Activated CD8-positive, alpha-beta memory T cell treated with anti-CD3 and anti-CD28 coated beads for 36 hours (primary cell): ENCODE data around the gene LRRC8A. TPM values are rescaled to one million over a fixed set of nuclear protein-coding genes. Genes with fewer than 3 reads are reported as not detected.
"Not testable (repeated sequence)": the region's sequence is repeated elsewhere in the genome, so short reads cannot be mapped to it uniquely, and the experiment has no call there.

Experiments used
- CTCF ChIA-PET: fragments of 350-600 bp; sonication (Branson Sonifier 250); formaldehyde crosslinking; loops from one replicate; lab custom pipeline; 2021; ENCODE audit warnings: antibody characterized with exemption; lab: Charles Lee
- POLR2A ChIA-PET: fragments of 350-600 bp; sonication (Branson Sonifier 250); formaldehyde crosslinking; loops from one replicate; lab custom pipeline; 2021; ENCODE audit warnings: antibody characterized with exemption; lab: Charles Lee
- total RNA-seq, 2 experiments: library from RNA; stranded (reverse); gene quantifications; one replicate each; pipeline ENCODE4 v1.2.3, GENCODE V29; 2021

Gene LRRC8A
- total RNA-seq, 2 experiments from 2014 or later, result 22.7 to 24.7 TPM

GRCh38 chr9:128860937-128861336, 21.0 kb upstream of the LRRC8A start:
- ChIA-PET POLR2A (no interaction called here), CTCF (interaction anchor here (0.6 to 5.1 kb wide), 2 partner anchors 67 to 815 kb away, joined by 4 to 43 read pairs; no protein-coding TSS in a partner anchor)

GRCh38 chr9:128861501-128861900, 20.4 kb upstream of the LRRC8A start:
- POLR2A ChIA-PET, result interaction anchor here (0.6 kb wide), 1 partner anchor 1012 kb away, joined by 6 read pairs; no protein-coding TSS in a partner anchor
- CTCF ChIA-PET, result interaction anchor here (0.6 to 5.1 kb wide), 3 partner anchors 64 to 816 kb away, joined by 4 to 43 read pairs (median 13); no protein-coding TSS in a partner anchor

GRCh38 chr9:128862401-128862851, 19.5 kb upstream of the LRRC8A start:
- ChIA-PET POLR2A (no interaction called here), CTCF (interaction anchor here (1.6 to 5.1 kb wide), 3 partner anchors 63 to 87 kb away, joined by 5 to 43 read pairs (median 13); no protein-coding TSS in a partner anchor)

- CTCF ChIA-PET, result interaction anchor here (0.5 to 5.1 kb wide), 9 partner anchors 12 to 343 kb away, joined by 3 to 43 read pairs (median 4); no protein-coding TSS in a partner anchor
- POLR2A ChIA-PET, result no interaction called here
Observed at GRCh38 chr9:128863647-128864046, 18.3 kb upstream of the LRRC8A start.

GRCh38 chr9:128870128-128870940, 11.6 kb upstream of the LRRC8A start:
- POLR2A ChIA-PET, result interaction anchor here (0.7 kb wide), 1 partner anchor 1031 kb away, joined by 4 read pairs; no protein-coding TSS in a partner anchor

GRCh38 chr9:128870941-128871265, 11.0 kb upstream of the LRRC8A start:
- POLR2A ChIA-PET, result interaction anchor here (0.7 kb wide), 1 partner anchor 1031 kb away, joined by 4 read pairs; no protein-coding TSS in a partner anchor
- CTCF ChIA-PET, result not testable (repeated sequence)

More at GRCh38 chr9:128870128-128870940, 11.6 kb upstream of the LRRC8A start:
- CTCF ChIA-PET, result interaction anchor here (0.6 to 0.9 kb wide), 2 partner anchors 58 to 84 kb away, joined by 3 read pairs; no protein-coding TSS in a partner anchor

GRCh38 chr9:128877852-128878251, 4.1 kb upstream of the LRRC8A start:
- POLR2A ChIA-PET, result no interaction called here
- CTCF ChIA-PET, result interaction anchor here (1.1 to 2.1 kb wide), 2 partner anchors 45 to 51 kb away, joined by 3 to 9 read pairs; no protein-coding TSS in a partner anchor

- CTCF ChIA-PET, result interaction anchor here (1.1 to 1.7 kb wide), 3 partner anchors 23 to 112 kb away, joined by 3 to 4 read pairs (median 3); partner anchors contain the start of gene ZER1
- POLR2A ChIA-PET, result interaction anchor here (0.8 to 1.0 kb wide), 2 partner anchors 9 to 199 kb away, joined by 3 read pairs; no protein-coding TSS in a partner anchor
Observed at GRCh38 chr9:128882677-128883603, 1.0 kb downstream of the LRRC8A start.

GRCh38 chr9:128884164-128884563, 2.2 kb downstream of the LRRC8A start:
- POLR2A ChIA-PET, result interaction anchor here (0.6 to 0.8 kb wide), 2 partner anchors 8 to 970 kb away, joined by 4 read pairs; no protein-coding TSS in a partner anchor

GRCh38 chr9:128885376-128885775, 3.4 kb downstream of the LRRC8A start:
- CTCF ChIA-PET, result interaction anchor here (1.4 kb wide), 1 partner anchor 15 kb away, joined by 3 read pairs; no protein-coding TSS in a partner anchor
- POLR2A ChIA-PET, result no interaction called here

More at GRCh38 chr9:128884164-128884563, 2.2 kb downstream of the LRRC8A start:
- CTCF ChIA-PET, result interaction anchor here (1.4 kb wide), 1 partner anchor 17 kb away, joined by 3 read pairs; no protein-coding TSS in a partner anchor

- POLR2A ChIA-PET, result no interaction called here
- CTCF ChIA-PET, result interaction anchor here (1.0 kb wide), 1 partner anchor 22 kb away, joined by 3 read pairs; no protein-coding TSS in a partner anchor
Observed at GRCh38 chr9:128885798-128886197, 3.9 kb downstream of the LRRC8A start.

GRCh38 chr9:128886211-128886891, 4.4 kb downstream of the LRRC8A start:
- ChIA-PET POLR2A (no interaction called here), CTCF (interaction anchor here (1.0 kb wide), 1 partner anchor 23 kb away, joined by 3 read pairs; no protein-coding TSS in a partner anchor)

GRCh38 chr9:128887049-128887448, 5.1 kb downstream of the LRRC8A start:
- CTCF ChIA-PET, result interaction anchor here (1.0 kb wide), 1 partner anchor 24 kb away, joined by 3 read pairs; no protein-coding TSS in a partner anchor
- POLR2A ChIA-PET, result no interaction called here

GRCh38 chr9:128887914-128888350, 6.0 kb downstream of the LRRC8A start:
- ChIA-PET POLR2A (no interaction called here), CTCF (interaction anchor here (1.6 kb wide), 1 partner anchor 40 kb away, joined by 6 read pairs; no protein-coding TSS in a partner anchor)

GRCh38 chr9:128891321-128892220, 9.6 kb downstream of the LRRC8A start:
- ChIA-PET CTCF (no interaction called here), POLR2A (interaction anchor here (1.0 kb wide), 1 partner anchor 9 kb away, joined by 3 read pairs; no protein-coding TSS in a partner anchor)

GRCh38 chr9:128892221-128892921, 10.4 kb downstream of the LRRC8A start:
- ChIA-PET POLR2A (no interaction called here), CTCF (no interaction called here)
